Thoracic aorta (tissue), 2 donors: ENCODE data around the gene ADARB1. TPM values are rescaled to one million over a fixed set of nuclear protein-coding genes. Genes with fewer than 3 reads are reported as not detected.
A peak's percentile ranks its signal among the peaks of the same experiment; 100 is the strongest.

Experiments
- ATAC-seq: fragments of 150-250 bp; one replicate; pipeline ENCODE4 v1.8.0; 2017; ENCODE audit warnings: low read depth; ENCODE audit not compliant: insufficient number of reproducible peaks, low FRiP score
- DNase-seq: peaks from one replicate; pipeline ENCODE4 v3.0.0-alpha.2; 2020; ENCODE audit warnings: low spot score
- H3K27ac ChIP-seq, 2 donors: fragments of 200-600 bp; sonication (generic); 1 replicate in 1 of 2; 2 replicates in 1 of 2; pipeline ENCODE4 v1.5.1; 2016; ENCODE audit warnings: mild to moderate bottlenecking in 2 of 2, moderate library complexity in 2 of 2
- H3K27me3 ChIP-seq: fragments of 200-600 bp; sonication (generic); replicated peaks from 2 replicates; pipeline ENCODE4 v1.6.0; 2016; ENCODE audit warnings: mild to moderate bottlenecking; ENCODE audit not compliant: insufficient read depth
- H3K36me3 ChIP-seq: fragments of 200-600 bp; sonication (generic); one replicate; pipeline ENCODE4 v1.5.1; 2016
- H3K4me1 ChIP-seq, 2 donors: fragments of 200-600 bp; sonication (generic); 1 replicate in 1 of 2; 2 replicates in 1 of 2; pipeline versions ENCODE4 v1.5.1 to v1.6.0; 2016; ENCODE audit warnings: low read depth in 2 of 2, mild to moderate bottlenecking in 1 of 2; ENCODE audit not compliant: control insufficient read depth in 1 of 2
- H3K4me3 ChIP-seq: fragments of 200-600 bp; sonication (generic); 2 replicates; pipeline ENCODE4 v1.5.1; 2016; ENCODE audit warnings: mild to moderate bottlenecking
- H3K9me3 ChIP-seq: fragments of 200-600 bp; sonication (generic); 2 replicates; pipeline ENCODE4 v1.5.1; 2016
- total RNA-seq, 2 donors: library from RNA; depleted of rRNA; stranded (reverse); fragments of >200 nt; gene quantifications; one replicate each; pipeline versions ENCODE4 v1.1.0 to v1.2.3, GENCODE V29; 2016
- TF ChIP-seq, protein P1 (sequence below): fragments of 200-600 bp; sonication (generic); IDR thresholded peaks from one replicate; pipeline ENCODE4 v1.5.1; 2019; ENCODE audit warnings: antibody characterized with exemption

ADARB1 gene
- total RNA-seq, 2 donors from 2014 or later = 124 to 201 TPM

DNA sequence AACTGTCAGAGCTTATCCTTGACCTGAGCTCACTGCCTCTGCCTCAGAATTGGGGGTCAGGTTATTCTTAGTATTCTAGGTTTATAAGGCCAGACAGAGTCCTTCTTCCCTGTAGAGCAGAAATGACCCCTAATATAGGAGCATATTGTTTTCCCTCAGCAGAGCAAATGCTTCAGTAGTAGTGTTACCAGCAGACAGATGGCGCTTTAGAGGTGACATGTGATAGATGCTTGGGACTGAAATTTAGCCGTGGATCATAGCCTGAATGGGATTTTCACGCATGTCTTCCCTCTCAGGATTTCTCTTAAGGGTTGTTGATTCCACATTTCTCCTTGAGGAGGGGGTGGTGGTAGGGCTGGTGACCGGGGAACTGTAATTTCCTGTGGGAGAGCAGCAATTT, 24.5 kb downstream of the ADARB1 start:
- Histone ChIP-seq H3K27ac (no peak overlapping the region), H3K27me3 (no peaks in the 10 kb centered on the region), H3K4me3 (no peak overlapping the region), H3K36me3 (no peaks in the 10 kb centered on the region), H3K4me1 (peaks cover 35 to 99% of the 10 kb centered on the region in 2 donors), H3K9me3 (no peaks in the 10 kb centered on the region)
- no peak for ATAC-seq
- TF ChIP-seq, protein P1, sequence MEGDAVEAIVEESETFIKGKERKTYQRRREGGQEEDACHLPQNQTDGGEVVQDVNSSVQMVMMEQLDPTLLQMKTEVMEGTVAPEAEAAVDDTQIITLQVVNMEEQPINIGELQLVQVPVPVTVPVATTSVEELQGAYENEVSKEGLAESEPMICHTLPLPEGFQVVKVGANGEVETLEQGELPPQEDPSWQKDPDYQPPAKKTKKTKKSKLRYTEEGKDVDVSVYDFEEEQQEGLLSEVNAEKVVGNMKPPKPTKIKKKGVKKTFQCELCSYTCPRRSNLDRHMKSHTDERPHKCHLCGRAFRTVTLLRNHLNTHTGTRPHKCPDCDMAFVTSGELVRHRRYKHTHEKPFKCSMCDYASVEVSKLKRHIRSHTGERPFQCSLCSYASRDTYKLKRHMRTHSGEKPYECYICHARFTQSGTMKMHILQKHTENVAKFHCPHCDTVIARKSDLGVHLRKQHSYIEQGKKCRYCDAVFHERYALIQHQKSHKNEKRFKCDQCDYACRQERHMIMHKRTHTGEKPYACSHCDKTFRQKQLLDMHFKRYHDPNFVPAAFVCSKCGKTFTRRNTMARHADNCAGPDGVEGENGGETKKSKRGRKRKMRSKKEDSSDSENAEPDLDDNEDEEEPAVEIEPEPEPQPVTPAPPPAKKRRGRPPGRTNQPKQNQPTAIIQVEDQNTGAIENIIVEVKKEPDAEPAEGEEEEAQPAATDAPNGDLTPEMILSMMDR = no peak
- DNase-seq = no peak

DNA sequence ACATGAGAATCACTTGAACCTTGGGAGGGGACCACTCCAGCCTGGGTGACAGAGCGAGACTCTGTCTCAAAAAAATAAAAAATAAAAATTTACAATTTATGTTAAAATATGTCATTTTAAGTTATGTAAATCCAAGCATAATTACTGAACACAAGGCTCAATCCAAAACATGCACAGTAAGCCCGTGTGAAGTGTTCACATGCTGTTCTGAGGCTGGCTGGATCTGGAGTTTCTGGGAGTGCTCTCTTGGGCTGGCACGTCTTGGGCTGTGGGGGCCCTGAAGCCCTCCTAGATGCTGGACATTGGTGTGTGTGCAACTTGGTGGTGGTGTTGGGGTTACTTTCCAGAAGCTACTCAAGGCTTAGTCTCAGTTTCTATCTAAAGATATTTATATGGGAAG, 25.2 kb downstream of the ADARB1 start:
- no peaks in the 10 kb centered on the region for H3K9me3 ChIP-seq
- no peak overlapping the region for H3K27ac ChIP-seq
- ATAC-seq (no peak), DNase-seq (no peak)
- H3K27me3 ChIP-seq = no peaks in the 10 kb centered on the region
- H3K4me3 ChIP-seq = no peak overlapping the region
- TF ChIP-seq, protein P1 = no peak
- no peaks in the 10 kb centered on the region for H3K36me3 ChIP-seq
- H3K4me1 ChIP-seq = peaks cover 42 to 99% of the 10 kb centered on the region in 2 donors

DNA sequence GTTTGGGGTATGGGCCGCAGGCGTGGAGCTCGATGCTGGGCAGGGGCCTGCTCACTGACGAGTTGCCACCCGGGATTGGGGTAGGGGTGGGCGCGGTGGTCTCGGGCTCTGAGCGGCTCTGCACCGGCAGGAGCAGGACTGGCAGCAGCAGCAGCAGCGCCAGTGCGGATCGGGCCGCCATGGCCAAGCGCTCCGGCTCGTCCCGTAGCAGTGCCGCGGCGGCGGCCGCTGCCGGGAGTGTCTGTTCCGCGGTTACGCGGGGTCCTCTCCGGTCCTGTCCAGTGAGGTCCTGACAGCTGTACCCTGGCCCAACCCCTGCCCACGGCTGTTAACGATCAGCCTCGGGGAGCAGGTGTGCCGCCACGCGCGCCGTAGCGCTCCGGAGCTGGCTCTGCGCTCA, 26.5 kb downstream of the ADARB1 start:
- no peak overlapping the region for H3K4me3 ChIP-seq
- H3K27me3 ChIP-seq = no peaks in the 10 kb centered on the region
- H3K27ac ChIP-seq = no peak overlapping the region
- ATAC-seq = no peak
- no peaks in the 10 kb centered on the region for H3K36me3 ChIP-seq
- DNase-seq = no peak
- H3K9me3 ChIP-seq = no peaks in the 10 kb centered on the region
- peaks cover 50 to 100% of the 10 kb centered on the region in 2 donors for H3K4me1 ChIP-seq
- TF ChIP-seq, protein P1 = no peak

DNA sequence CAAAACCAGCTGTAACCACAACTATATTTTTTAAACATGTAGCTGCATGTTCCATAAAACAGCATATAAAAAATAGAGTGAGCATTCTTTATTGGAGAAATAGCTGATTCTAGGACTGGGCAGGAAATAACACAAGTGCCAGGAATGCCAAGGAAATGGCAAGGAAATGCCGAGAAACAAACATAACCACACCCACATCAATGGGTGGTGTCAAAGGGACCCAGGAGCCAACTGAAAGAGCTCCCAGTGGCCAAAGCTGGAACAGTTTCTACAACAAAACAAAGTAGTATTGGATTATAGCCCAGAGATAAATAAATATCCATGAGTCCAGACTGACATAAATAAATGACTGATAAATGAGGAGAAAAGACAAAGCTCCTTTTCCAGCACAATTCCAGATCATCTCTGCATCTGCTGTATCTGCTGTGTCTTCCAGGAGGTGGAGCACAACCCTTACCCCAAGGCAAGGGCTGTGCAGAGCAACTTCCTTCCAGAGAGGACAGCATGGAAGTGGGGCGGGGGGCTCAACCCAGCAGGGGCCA, 28.1 kb downstream of the ADARB1 start:
- Histone ChIP-seq H3K4me3 (peak overlapping the region; percentile 12), H3K36me3 (no peaks in the 10 kb centered on the region), H3K27me3 (no peaks in the 10 kb centered on the region), H3K4me1 (peaks cover 50 to 99% of the 10 kb centered on the region in 2 donors), H3K27ac (peak overlapping the region; percentile 41 to 57), H3K9me3 (no peaks in the 10 kb centered on the region)
- ATAC-seq (peak; percentile 75), DNase-seq (no peak)
- TF ChIP-seq, protein P1 = peak; percentile 52

DNA sequence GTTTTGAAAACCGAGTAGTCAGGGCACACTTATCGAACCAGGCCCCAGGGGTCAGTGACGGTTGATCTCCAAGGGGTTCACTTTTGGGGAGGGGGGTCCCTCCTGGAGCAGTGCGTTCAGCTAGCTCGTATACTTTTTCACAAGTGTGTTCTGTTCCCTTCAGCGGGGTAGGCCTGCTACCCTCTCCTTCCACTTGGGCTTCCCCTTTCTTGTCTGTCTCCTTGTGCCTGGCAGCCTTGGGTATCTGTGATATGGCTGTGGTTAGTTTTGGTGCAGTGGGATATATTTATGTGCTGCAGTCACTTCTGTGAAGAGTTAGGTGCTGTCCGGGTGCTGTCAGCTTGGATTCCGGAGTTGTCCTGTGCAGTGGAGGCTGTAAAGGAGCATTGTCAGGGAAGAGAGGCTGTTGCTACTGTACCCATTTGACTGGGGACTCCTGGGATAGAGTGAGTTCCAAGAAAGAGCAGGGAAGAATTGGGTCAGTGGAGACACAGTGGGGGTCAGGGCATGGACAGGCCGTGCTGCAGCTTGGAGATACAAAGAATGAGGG, 29.7 kb downstream of the ADARB1 start:
- no peak overlapping the region for H3K4me3 ChIP-seq
- TF ChIP-seq, protein P1 = no peak
- ATAC-seq (no peak), DNase-seq (no peak)
- no peaks in the 10 kb centered on the region for H3K27me3 ChIP-seq
- peak overlapping the region; percentile 4 to 29 for H3K27ac ChIP-seq
- no peaks in the 10 kb centered on the region for H3K9me3 ChIP-seq
- H3K36me3 ChIP-seq = no peaks in the 10 kb centered on the region
- H3K4me1 ChIP-seq = peaks cover 52 to 87% of the 10 kb centered on the region in 2 donors
